ENCODE measurements around the gene ADGRE2. TPM values are rescaled to one million over a fixed set of nuclear protein-coding genes. Genes with fewer than 3 reads are reported as not detected.

The ADGRE2 gene

DNA sequence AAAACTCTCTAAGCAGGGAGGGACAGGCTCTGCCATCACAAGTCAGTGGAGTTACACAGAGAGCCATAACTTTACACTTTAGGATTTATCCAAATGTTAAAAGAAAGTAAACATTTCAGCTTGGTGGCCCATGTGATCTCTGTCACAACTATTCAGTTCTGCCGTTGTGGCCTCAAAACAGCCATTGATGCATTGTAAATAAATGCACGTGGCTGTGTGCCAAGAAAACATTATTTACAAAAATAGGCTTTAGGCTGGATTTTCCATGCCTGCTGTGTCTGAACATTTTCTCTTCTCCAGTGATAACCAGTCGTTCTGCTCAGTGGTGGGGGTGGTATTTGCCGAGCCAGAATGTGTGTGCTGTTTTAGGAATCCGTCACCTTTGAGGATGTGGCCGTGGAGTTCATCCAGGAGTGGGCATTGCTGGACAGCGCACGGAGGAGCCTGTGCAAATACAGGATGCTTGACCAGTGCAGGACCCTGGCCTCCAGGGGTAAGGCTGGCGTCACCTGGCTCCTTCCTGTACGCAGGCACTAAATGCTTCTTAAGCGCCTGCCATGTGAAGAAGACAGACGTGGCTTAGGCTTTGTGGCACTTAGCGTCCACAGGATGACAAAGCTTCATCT is 83.6 kb downstream of the ADGRE2 start:
- Histone ChIP-seq H3K27me3 (ENCODE audit: control insufficient read depth, insufficient read depth, low read length) (no peaks in the 10 kb centered on the region), H3K4me1 (ENCODE audit: control insufficient read depth, insufficient read depth, low read length) (no peaks in the 10 kb centered on the region), H3K4me2 (ENCODE audit: low read length) (no peak overlapping the region), H3K4me3 (ENCODE audit: low read length) (no peak overlapping the region), H3K36me3 (ENCODE audit: insufficient read depth, low read length) (peaks cover 34% of the 10 kb centered on the region), H3K9ac (ENCODE audit: low read depth, low read length) (no peak overlapping the region), H3K9me3 (replicated peaks; ENCODE audit: low read length) (no peaks in the 10 kb centered on the region)

- Histone ChIP-seq H3K9me3 (replicated peaks; ENCODE audit: low read length) (no peaks in the 10 kb centered on the region), H3K4me2 (ENCODE audit: low read length) (peak within 1 kb of the TSS; percentile 98), H3K9ac (ENCODE audit: low read depth, low read length) (peak within 1 kb of the TSS; percentile 95), H3K27me3 (ENCODE audit: control insufficient read depth, insufficient read depth, low read length) (peaks cover 3% of the 10 kb centered on the region), H3K4me3 (ENCODE audit: low read length) (peak within 1 kb of the TSS; percentile 89), H3K36me3 (ENCODE audit: insufficient read depth, low read length) (peaks cover 8% of the 10 kb centered on the region), H3K4me1 (ENCODE audit: control insufficient read depth, insufficient read depth, low read length) (no peaks in the 10 kb centered on the region)
These were observed 88.5 kb downstream of the ADGRE2 start, which contains the start of gene ZNF333 for GRCh38 chr19:14689598-14690503. ZNF333 (plus strand) TSS chr19:14690048; CDS start chr19:14693492, 3,444 bp downstream.

DNA sequence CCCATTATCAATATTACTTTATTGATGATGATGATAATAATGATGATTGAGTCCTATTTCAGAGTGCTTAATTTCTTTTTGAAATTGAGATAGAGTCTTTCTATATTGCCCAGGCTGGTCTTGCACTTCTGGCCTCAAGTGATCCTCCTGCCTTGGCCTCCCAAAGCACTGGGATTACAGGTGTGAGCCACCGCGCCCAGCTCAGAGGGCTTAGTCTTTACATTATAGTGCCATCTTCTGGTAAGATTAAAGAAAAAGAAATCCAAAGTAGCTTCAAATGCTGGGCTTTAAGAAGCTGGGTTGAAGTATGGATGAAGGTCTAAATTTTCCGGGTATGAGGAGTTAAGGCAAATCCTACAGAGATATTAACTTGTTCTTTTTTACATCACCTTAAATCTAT is 91.9 kb downstream of the ADGRE2 start:
- Histone ChIP-seq H3K4me3 (ENCODE audit: low read length) (no peak overlapping the region), H3K27me3 (ENCODE audit: control insufficient read depth, insufficient read depth, low read length) (peaks cover 3% of the 10 kb centered on the region), H3K9me3 (replicated peaks; ENCODE audit: low read length) (no peaks in the 10 kb centered on the region), H3K9ac (ENCODE audit: low read depth, low read length) (no peak overlapping the region), H3K36me3 (ENCODE audit: insufficient read depth, low read length) (no peaks in the 10 kb centered on the region), H3K4me2 (ENCODE audit: low read length) (no peak overlapping the region), H3K4me1 (ENCODE audit: control insufficient read depth, insufficient read depth, low read length) (no peaks in the 10 kb centered on the region)

GRCh38 chr19:14683439-14683838 is 94.9 kb downstream of the ADGRE2 start:
- no peak overlapping the region for H3K4me2 ChIP-seq (ENCODE audit: low read length)
- no peak overlapping the region for H3K9ac ChIP-seq (ENCODE audit: low read depth, low read length)
- no peaks in the 10 kb centered on the region for H3K36me3 ChIP-seq (ENCODE audit: insufficient read depth, low read length)
- H3K9me3 ChIP-seq (replicated peaks; ENCODE audit: low read length), result no peaks in the 10 kb centered on the region
- peaks cover 3% of the 10 kb centered on the region for H3K27me3 ChIP-seq (ENCODE audit: control insufficient read depth, insufficient read depth, low read length)
- H3K4me3 ChIP-seq (ENCODE audit: low read length), result no peak overlapping the region
- no peaks in the 10 kb centered on the region for H3K4me1 ChIP-seq (ENCODE audit: control insufficient read depth, insufficient read depth, low read length)

Small RNA genes lying within 50 kb of the gene (small RNA-seq; reads per million reads assigned to genes)
- gene AC005255.1, result not detected
